ENCODE results near the gene STK39.
"Not testable (repeated sequence)": the region's sequence is repeated elsewhere in the genome, so short reads cannot be mapped to it uniquely, and the experiment has no call there.

Gene STK39

GRCh38 chr2:168143813-168144212 lies 103.6 kb downstream of the STK39 start:
- no peak for DNase-seq (ENCODE audit: extremely low read depth in 1 of 2, low read depth in 1 of 2)

GRCh38 chr2:168140892-168141291 lies 106.5 kb downstream of the STK39 start:
- DNase-seq (ENCODE audit: extremely low read depth in 1 of 2, low read depth in 1 of 2), result no peak

- DNase-seq (ENCODE audit: extremely low read depth in 1 of 2, low read depth in 1 of 2), result no peak
Observed at GRCh38 chr2:168139852-168140251, 107.5 kb downstream of the STK39 start.

- DNase-seq (ENCODE audit: extremely low read depth in 1 of 2, low read depth in 1 of 2), result no peak
Observed at GRCh38 chr2:168138901-168139300, 108.5 kb downstream of the STK39 start.

- no peak for DNase-seq (ENCODE audit: extremely low read depth in 1 of 2, low read depth in 1 of 2)
Observed at GRCh38 chr2:168138374-168138773, 109.0 kb downstream of the STK39 start.

GRCh38 chr2:168137510-168138180 lies 109.8 kb downstream of the STK39 start:
- DNase-seq (ENCODE audit: extremely low read depth in 1 of 2, low read depth in 1 of 2), result no peak

- DNase-seq (ENCODE audit: extremely low read depth in 1 of 2, low read depth in 1 of 2), result no peak
Observed at GRCh38 chr2:168136392-168136977, 110.9 kb downstream of the STK39 start.

GRCh38 chr2:168135630-168136029 lies 111.8 kb downstream of the STK39 start:
- DNase-seq (ENCODE audit: extremely low read depth in 1 of 2, low read depth in 1 of 2), result no peak

GRCh38 chr2:168135121-168135520 lies 112.3 kb downstream of the STK39 start:
- DNase-seq (ENCODE audit: extremely low read depth in 1 of 2, low read depth in 1 of 2), result no peak

GRCh38 chr2:168134485-168134884 lies 112.9 kb downstream of the STK39 start:
- DNase-seq (ENCODE audit: extremely low read depth in 1 of 2, low read depth in 1 of 2), result no peak

GRCh38 chr2:168132389-168132788 lies 115.0 kb downstream of the STK39 start:
- no peak for DNase-seq (ENCODE audit: extremely low read depth in 1 of 2, low read depth in 1 of 2)

GRCh38 chr2:168130346-168130745 lies 117.0 kb downstream of the STK39 start:
- DNase-seq (ENCODE audit: extremely low read depth in 1 of 2, low read depth in 1 of 2), result no peak

GRCh38 chr2:168127371-168127770 lies 120.0 kb downstream of the STK39 start:
- no peak for DNase-seq (ENCODE audit: extremely low read depth in 1 of 2, low read depth in 1 of 2)

- not testable (repeated sequence) for DNase-seq (ENCODE audit: extremely low read depth in 1 of 2, low read depth in 1 of 2)
Observed at GRCh38 chr2:168122210-168122609, 125.2 kb downstream of the STK39 start.

GRCh38 chr2:168120730-168121129 lies 126.7 kb downstream of the STK39 start:
- DNase-seq (ENCODE audit: extremely low read depth in 1 of 2, low read depth in 1 of 2), result no peak

GRCh38 chr2:168120310-168120709 lies 127.1 kb downstream of the STK39 start:
- DNase-seq (ENCODE audit: extremely low read depth in 1 of 2, low read depth in 1 of 2), result no peak

- DNase-seq (ENCODE audit: extremely low read depth in 1 of 2, low read depth in 1 of 2), result no peak
Observed at GRCh38 chr2:168119515-168120141, 127.8 kb downstream of the STK39 start.

- DNase-seq (ENCODE audit: extremely low read depth in 1 of 2, low read depth in 1 of 2), result no peak
Observed at GRCh38 chr2:168118733-168119514, 128.5 kb downstream of the STK39 start.

- DNase-seq (ENCODE audit: extremely low read depth in 1 of 2, low read depth in 1 of 2), result no peak
Observed at GRCh38 chr2:168116448-168116847, 130.9 kb downstream of the STK39 start.

GRCh38 chr2:168114619-168115018 lies 132.8 kb downstream of the STK39 start:
- DNase-seq (ENCODE audit: extremely low read depth in 1 of 2, low read depth in 1 of 2), result no peak

GRCh38 chr2:168114040-168114439 lies 133.4 kb downstream of the STK39 start:
- DNase-seq (ENCODE audit: extremely low read depth in 1 of 2, low read depth in 1 of 2), result no peak

GRCh38 chr2:168107322-168107721 lies 140.1 kb downstream of the STK39 start:
- no peak for DNase-seq (ENCODE audit: extremely low read depth in 1 of 2, low read depth in 1 of 2)

All from activated CD8-positive, alpha-beta memory T cell treated with anti-CD3 and anti-CD28 coated beads for 1 hour (primary cell).